HG03439 (cell line): ENCODE measurements around the gene MYOZ1.
A peak's percentile ranks its signal among the peaks of the same experiment; 100 is the strongest.
"Not testable (repeated sequence)": the region's sequence is repeated elsewhere in the genome, so short reads cannot be mapped to it uniquely, and the experiment has no call there.

Source experiments
- ATAC-seq: cut with Tn5 transposase; IDR thresholded peaks from one replicate; pipeline ENCODE4 v1.9.1; 2021; ENCODE audit warnings: mild to moderate bottlenecking, moderate library complexity; ENCODE audit not compliant: unreplicated experiment

MYOZ1 gene

DNA sequence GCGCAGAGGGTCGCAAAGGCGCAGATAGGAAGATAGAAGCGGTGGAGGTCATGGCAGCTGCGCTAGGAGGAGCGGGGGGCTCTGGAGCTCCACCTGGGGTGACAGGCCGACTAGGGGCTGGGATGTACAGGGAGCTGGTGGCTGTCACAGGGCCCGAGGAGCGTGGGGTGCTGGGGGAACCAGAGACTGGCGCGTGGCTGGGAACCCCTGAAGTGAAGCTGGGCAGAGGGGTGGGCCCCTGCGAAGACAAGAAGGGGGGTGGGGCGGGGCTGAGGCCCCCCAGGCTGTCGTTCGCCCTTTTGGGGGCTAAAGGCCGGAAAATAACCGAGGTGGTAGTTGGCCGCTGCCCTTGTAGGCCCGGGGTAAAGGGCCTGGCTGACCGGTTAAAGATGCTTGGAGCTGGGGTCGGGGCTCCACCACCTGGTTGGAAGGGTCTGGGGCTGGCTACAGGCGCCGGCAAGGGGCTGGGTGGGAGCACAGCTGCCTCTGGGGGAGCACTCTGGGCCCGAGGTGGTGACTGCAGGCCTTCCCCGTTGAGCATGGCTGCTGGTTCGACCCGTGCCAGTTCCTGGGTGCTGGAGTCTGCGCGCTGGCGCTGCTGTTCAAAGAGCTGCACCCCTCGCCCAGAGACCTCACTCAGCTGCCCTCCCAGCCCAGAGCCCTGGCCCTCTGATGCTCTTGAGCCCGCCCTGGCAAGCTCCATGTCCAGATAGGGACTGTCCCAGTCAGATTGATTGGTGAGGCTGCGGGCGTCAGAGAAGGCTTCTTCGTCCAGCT, 6.8 kb upstream of the MYOZ1 start:
- no peak for ATAC-seq

GRCh38 chr10:73647211-73647874, 6.1 kb upstream of the MYOZ1 start:
- ATAC-seq: no peak

GRCh38 chr10:73646598-73647041, 5.3 kb upstream of the MYOZ1 start:
- no peak for ATAC-seq

- ATAC-seq: no peak
Measured at GRCh38 chr10:73645251-73645650, 4.0 kb upstream of the MYOZ1 start.

DNA sequence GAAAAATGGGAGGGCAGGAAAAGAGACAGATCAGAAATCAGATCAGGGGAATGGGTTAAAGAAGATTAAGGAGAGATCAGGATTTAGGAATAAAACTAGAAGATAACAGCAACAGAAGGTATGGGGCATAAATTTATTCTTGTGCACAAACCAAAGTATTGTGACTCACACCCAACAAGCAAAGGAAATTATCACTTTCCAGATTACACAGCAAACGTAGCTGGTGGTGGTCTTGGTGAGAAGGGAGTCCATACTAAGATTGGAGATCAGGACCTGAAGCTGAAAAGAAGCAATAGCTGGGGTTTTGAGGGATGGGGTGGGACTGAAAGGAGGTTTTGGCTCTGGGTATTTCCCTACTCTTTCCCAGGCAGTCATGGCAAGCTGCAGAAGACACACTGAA, 3.5 kb upstream of the MYOZ1 start:
- ATAC-seq: no peak

DNA sequence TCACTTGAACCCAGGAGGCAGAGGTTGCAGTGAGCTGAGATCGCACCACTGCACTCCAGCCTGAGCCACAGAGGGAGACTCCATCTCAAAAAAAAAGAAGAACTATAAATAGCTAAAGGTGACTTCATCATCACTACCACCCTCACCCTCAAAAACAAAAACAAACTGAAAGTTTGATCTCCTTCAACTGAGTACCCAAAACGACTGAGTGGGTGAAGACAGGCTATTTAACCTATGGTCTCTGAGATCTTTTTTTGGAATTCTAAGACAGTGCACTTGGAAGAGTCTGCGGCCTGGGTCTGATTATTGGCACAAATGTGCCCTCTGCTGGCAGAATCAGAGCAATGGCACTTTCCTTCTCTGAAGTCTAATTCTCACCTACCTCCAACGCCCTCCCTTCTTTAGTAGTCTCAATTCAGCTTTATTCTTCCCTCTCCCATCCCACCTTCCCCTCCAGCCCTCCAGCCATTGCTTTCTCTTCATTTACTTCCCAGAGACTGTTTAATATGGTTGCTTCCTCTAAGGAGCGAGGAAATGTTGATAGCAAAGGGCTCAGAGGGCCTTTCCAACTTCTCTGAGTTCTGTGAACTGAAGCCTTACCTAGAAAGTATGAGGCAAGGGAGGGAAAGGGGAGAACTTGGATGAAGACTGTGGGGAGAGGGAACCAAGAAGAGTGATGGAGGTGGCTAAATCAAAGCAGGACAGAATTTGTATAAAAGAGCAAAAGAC, 2.9 kb upstream of the MYOZ1 start:
- ATAC-seq: no peak

- no peak for ATAC-seq
Measured at GRCh38 chr10:73643362-73643761, 2.1 kb upstream of the MYOZ1 start.

DNA sequence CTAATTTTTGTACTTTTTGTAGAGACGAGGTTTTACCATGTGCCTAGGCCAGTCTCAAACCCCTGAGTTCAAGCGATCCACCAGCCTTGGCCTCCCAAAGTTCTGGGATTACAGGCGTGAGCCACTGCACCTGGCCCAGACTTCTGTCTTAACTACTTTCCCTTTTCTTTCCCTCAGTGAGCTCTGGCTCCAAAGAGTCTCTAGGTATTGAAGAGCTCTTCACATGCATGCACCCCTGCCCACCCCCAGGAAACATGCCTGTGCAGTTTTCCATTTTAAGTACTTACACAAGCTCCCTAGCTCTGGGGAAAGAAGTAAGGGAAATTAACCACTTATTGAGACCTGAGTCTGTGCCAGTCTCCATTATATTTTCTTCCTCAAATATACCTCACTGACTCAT, 2.0 kb downstream of the MYOZ1 start:
- ATAC-seq: no peak

- ATAC-seq: no peak
Measured at GRCh38 chr10:73635781-73636180, 5.5 kb downstream of the MYOZ1 start.

- no peak for ATAC-seq
Measured at GRCh38 chr10:73634421-73634820, 6.9 kb downstream of the MYOZ1 start.

- no peak for ATAC-seq
Measured at GRCh38 chr10:73629165-73629564, 12.1 kb downstream of the MYOZ1 start.

- ATAC-seq: no peak
Measured at GRCh38 chr10:73628405-73628804, 12.9 kb downstream of the MYOZ1 start.

DNA sequence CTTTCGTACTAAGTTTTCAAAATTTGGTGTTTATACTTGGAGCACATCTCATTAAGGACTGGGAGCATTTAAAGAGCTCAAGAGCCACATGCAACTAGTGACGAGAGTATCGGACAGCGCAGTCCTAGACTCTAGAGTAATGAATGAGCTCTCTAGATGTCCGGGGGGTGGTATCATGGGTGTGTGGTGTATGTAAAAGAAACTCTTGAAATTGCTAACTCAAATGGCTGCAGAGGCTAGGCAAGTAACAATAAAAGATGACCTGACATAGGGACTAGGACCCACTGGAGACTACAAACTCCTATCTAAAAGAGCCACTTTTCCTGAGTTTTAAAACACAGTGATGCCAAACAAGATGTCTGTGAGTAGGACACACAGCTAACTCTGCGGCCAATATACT, 14.0 kb downstream of the MYOZ1 start:
- ATAC-seq: no peak

- ATAC-seq: peak; percentile 95
Measured at GRCh38 chr10:73625884-73626752, 15.2 kb downstream of the MYOZ1 start.

GRCh38 chr10:73625004-73625883, 16.0 kb downstream of the MYOZ1 start:
- peak; percentile 10 for ATAC-seq

DNA sequence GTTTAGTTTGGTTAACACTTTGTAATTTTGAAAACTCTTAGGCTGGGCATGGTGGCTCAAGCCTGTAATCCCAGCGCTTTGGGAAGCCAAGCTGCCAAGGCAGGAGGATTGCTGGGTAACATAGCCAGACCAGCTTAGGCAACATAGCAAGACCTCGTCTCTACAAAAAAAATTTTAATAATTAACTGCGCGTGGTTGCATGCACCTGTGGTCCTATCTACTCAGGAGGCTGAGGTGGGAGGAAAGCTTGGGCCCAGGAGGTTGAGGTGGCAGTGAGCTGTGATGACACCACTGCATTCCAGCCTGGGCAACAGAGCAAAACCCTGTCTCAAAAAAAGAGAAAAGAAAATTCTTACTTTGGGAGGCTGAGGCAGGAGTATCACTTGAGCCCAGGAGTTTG, 18.2 kb downstream of the MYOZ1 start:
- ATAC-seq: no peak

- ATAC-seq: not testable (repeated sequence)
Measured at GRCh38 chr10:73620974-73621373, 20.3 kb downstream of the MYOZ1 start.

DNA sequence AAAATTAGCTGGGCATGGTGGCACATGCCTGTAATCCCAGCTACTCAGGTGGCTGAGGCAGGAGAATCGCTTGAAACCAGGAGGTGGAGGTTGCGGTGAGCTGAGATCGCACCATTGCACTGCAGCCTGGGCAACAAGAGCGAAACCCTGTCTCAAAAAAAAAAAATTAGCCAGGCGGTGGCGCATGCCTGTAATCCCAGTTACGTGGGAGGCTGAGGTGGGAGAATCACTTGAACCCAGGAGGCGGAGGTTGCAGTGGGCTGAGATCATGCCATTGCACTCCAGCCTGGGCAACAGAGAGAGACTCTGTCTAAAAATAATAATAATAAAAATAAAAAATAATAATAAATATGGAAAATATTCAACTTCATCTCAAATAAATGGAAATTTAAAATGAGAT, 24.1 kb downstream of the MYOZ1 start:
- not testable (repeated sequence) for ATAC-seq

DNA sequence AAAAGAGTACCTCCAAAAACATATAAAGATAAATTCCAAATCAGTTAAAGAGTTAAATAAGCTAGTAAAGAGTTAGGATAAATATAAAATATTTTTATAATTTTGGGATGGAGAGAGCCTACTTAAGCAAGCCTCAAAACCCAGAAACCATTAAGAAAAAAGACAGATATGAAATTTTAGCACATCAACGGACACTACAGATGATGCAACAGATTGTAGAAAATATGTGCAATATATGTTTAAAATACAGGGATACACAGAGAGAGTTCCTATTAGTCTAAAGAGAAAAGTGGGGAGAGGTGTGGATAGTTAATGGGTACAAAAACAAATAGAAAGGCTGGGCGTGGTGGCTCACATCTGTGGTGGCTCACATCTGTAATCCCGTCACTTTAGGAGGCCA, 26.6 kb downstream of the MYOZ1 start:
- ATAC-seq: no peak

DNA sequence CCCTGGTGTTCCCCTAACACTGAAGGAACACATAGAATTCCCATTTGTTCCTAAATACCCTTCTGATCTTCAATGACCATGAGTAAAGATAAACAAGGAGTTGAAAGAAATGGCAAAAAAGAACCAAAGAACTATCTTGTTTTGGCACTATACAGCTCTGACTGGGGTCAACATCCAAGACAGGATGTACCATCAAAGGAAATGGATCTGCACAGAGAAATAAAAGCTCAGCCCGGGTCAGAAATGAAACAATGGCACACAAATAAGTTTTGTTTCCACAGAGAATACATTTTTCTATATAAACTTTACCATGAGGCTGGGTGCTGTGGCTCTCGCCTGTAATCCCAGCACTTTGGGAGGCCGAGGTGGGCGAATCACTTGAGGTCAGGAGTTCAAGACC, 32.2 kb downstream of the MYOZ1 start:
- no peak for ATAC-seq
